Esophagus muscularis mucosa (tissue), 4 donors: ENCODE measurements around the gene DUSP10. TPM values are rescaled to one million over a fixed set of nuclear protein-coding genes. Genes with fewer than 3 reads are reported as not detected.

ENCODE experiments used
- DNase-seq: peaks from one replicate; pipeline ENCODE4 v3.0.0-alpha.2; 2017; ENCODE audit errors: extremely low spot score
- H3K27ac ChIP-seq, 4 donors: fragments of 200-600 bp; sonication (generic); replicated peaks in 1 of 4; 1 replicate in 3 of 4; 2 replicates in 1 of 4; pipeline ENCODE4 v1.5.1; 2016 to 2019; ENCODE audit warnings: mild to moderate bottlenecking in 1 of 4
- H3K27me3 ChIP-seq, 4 donors: fragments of 200-600 bp; sonication (generic); one replicate each; pipeline versions ENCODE4 v1.5.1 to v1.6.0; 2016 to 2019
- H3K36me3 ChIP-seq, 4 donors: fragments of 200-600 bp; sonication (generic); one replicate each; pipeline ENCODE4 v1.5.1; 2016 to 2019
- H3K4me1 ChIP-seq, 4 donors: fragments of 200-600 bp; sonication (generic); one replicate each; pipeline ENCODE4 v1.5.1; 2016 to 2019
- H3K4me3 ChIP-seq, 4 donors: fragments of 200-600 bp; sonication (generic); 1 replicate in 2 of 4; 2 replicates in 2 of 4; pipeline ENCODE4 v1.5.1; 2016 to 2019; ENCODE audit warnings: mild to moderate bottlenecking in 4 of 4, moderate library complexity in 1 of 4
- H3K9me3 ChIP-seq, 4 donors: fragments of 200-600 bp; sonication (generic); 1 replicate in 3 of 4; 2 replicates in 1 of 4; pipeline ENCODE4 v1.5.1; 2016 to 2019
- EP300 ChIP-seq: sonication (generic); formaldehyde crosslinking; IDR thresholded peaks from one replicate; pipeline ENCODE4 v1.6.1; 2017; ENCODE audit warnings: antibody characterized with exemption
- POLR2A ChIP-seq: fragments of 450-650 bp; IDR thresholded peaks from one replicate; pipeline ENCODE4 v1.6.1; 2017; ENCODE audit warnings: antibody characterized with exemption, moderate library complexity, mild to moderate bottlenecking, low read depth
- POLR2AphosphoS5 ChIP-seq, 2 donors: sonication (generic); formaldehyde crosslinking; IDR thresholded peaks; one replicate each; pipeline ENCODE4 v1.6.1; 2017; ENCODE audit warnings: antibody characterized with exemption in 2 of 2
- WGBS: methylation state at CpG from one replicate; pipeline ENCODE4 v1.1.5; 2018; 5-methylcytosine and 5-hydroxymethylcytosine counted together
- intact Hi-C: fragments of 100-400 bp; cut with DNase I; formaldehyde crosslinking; loops from one replicate; pipeline ENCODE4 v1.15.1; 2023
- total RNA-seq, 4 donors: library from RNA; depleted of rRNA; stranded (reverse); fragments of >200 nt; gene quantifications; one replicate each; pipeline versions ENCODE4 v1.1.0 to v1.2.1, GENCODE V29; 2016
- TF ChIP-seq, protein P1 (sequence below), 3 experiments: fragments of 200-600 bp in 2 of 3; fragments of 450-650 bp in 1 of 3; sonication (generic) in 2 of 3; IDR thresholded peaks; one replicate each; pipeline ENCODE4 v1.5.1; 2017 to 2019; ENCODE audit warnings: antibody characterized with exemption in 3 of 3, mild to moderate bottlenecking in 2 of 3, moderate library complexity in 1 of 3

DUSP10 gene
- total RNA-seq, 4 donors from 2014 or later = 5.5 to 13.1 (median 8.6) TPM

DNA sequence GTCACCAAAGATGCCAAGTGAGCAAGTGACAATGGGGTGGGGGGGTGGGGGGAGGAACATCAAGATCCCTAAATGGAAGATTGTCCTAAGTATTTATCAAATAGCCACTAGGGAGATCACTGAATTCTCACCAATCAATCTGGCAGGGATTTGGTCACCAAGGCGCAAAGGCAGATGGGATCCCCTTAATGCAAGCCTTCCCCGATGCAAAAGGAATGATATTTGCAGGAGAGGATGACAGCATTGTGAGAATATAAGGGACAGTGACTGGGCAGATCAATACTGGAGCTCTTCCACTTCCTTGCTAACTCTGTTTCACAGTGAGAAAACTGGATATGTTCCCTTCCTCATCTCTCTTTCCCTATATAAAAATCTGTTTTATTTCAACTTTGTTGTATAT is 40.9 kb downstream of the DUSP10 start:
- Histone ChIP-seq H3K4me1 (peaks cover 0 to 28% (median 26%) of the 10 kb centered on the region in 4 donors), H3K9me3 (no peaks in the 10 kb centered on the region), H3K27ac (no peak overlapping the region), H3K4me3 (no peak overlapping the region), H3K36me3 (peaks cover 0 to 19% (median 9%) of the 10 kb centered on the region in 4 donors), H3K27me3 (no peaks in the 10 kb centered on the region)
- no peak for DNase-seq
- TF ChIP-seq EP300 (no peak), POLR2A (no peak)
- TF ChIP-seq, protein P1, sequence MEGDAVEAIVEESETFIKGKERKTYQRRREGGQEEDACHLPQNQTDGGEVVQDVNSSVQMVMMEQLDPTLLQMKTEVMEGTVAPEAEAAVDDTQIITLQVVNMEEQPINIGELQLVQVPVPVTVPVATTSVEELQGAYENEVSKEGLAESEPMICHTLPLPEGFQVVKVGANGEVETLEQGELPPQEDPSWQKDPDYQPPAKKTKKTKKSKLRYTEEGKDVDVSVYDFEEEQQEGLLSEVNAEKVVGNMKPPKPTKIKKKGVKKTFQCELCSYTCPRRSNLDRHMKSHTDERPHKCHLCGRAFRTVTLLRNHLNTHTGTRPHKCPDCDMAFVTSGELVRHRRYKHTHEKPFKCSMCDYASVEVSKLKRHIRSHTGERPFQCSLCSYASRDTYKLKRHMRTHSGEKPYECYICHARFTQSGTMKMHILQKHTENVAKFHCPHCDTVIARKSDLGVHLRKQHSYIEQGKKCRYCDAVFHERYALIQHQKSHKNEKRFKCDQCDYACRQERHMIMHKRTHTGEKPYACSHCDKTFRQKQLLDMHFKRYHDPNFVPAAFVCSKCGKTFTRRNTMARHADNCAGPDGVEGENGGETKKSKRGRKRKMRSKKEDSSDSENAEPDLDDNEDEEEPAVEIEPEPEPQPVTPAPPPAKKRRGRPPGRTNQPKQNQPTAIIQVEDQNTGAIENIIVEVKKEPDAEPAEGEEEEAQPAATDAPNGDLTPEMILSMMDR (IDR thresholded peaks at IDR 0.05) = no peak
- 62% methylated on average over 2 of the region's 2 CpGs for WGBS
- intact Hi-C loops = no loop called here

DNA sequence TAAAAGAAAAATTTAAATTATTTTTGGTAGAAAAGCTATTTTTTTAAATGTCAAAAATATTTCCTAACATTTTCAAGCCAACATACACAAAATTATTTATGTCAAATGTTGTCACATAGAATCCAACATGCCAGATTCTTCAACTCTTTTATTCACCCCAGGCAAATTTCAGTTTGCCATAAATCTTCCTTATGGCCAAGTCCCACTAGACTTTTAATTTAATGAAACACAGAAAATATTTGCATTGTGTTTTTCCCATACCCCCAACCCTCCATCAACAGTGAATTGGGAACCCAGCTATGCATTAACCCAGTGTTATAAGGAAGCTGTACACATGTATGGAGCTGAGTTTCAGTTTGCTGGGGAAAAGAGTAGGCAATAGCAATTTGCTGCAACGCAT is 41.4 kb downstream of the DUSP10 start:
- Histone ChIP-seq H3K4me3 (no peak overlapping the region), H3K27me3 (no peaks in the 10 kb centered on the region), H3K27ac (no peak overlapping the region), H3K36me3 (peaks cover 0 to 15% (median 5%) of the 10 kb centered on the region in 4 donors), H3K4me1 (peaks cover 0 to 29% (median 27%) of the 10 kb centered on the region in 4 donors), H3K9me3 (no peaks in the 10 kb centered on the region)
- no peak for TF ChIP-seq POLR2A
- TF ChIP-seq, protein P1 (IDR thresholded peaks at IDR 0.05) = no peak
- no peak for TF ChIP-seq POLR2AphosphoS5 (IDR thresholded peaks at IDR 0.05)
- no peak for TF ChIP-seq EP300
- DNase-seq = no peak
- intact Hi-C loops = no loop called here
- 96% methylated on average over 1 of the region's 1 CpG for WGBS

DNA sequence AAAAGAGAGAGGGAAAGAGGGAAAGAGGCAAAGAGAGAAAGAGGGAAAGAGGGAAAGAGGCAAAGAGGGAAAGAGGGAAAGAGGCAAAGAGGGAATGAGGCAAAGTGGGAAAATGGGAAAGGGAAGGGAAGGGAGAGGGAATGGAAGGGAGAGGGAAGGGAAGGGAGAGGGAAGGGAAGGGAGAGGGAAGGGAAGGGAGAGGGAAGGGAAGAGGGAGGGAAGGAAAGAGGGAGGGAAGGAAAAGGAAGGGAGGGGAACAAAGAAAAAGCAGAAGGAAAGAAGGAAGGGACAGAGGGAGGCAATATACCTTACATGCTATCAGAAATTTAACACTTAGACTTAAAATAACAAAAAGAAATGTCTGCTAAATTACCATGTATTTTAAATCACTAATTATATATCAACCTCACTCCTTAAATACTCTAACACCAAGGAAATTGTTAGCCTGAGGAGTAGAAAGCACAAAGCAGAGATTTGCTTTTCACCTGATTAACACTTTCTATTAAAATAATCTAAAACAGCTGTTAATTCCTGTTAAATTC is 41.8 kb downstream of the DUSP10 start:
- no peaks in the 10 kb centered on the region for H3K9me3 ChIP-seq
- no peaks in the 10 kb centered on the region for H3K27me3 ChIP-seq
- TF ChIP-seq EP300 = no peak
- TF ChIP-seq POLR2A = no peak
- intact Hi-C loops = loop anchor here (10.0 kb wide), 1 partner anchor 145 kb away; no protein-coding TSS in a partner anchor
- DNase-seq = no peak
- peaks cover 0 to 29% (median 24%) of the 10 kb centered on the region in 4 donors for H3K4me1 ChIP-seq
- H3K36me3 ChIP-seq = peaks cover 0 to 11% (median 3%) of the 10 kb centered on the region in 4 donors
- H3K27ac ChIP-seq = no peak overlapping the region
- no peak overlapping the region for H3K4me3 ChIP-seq

DNA sequence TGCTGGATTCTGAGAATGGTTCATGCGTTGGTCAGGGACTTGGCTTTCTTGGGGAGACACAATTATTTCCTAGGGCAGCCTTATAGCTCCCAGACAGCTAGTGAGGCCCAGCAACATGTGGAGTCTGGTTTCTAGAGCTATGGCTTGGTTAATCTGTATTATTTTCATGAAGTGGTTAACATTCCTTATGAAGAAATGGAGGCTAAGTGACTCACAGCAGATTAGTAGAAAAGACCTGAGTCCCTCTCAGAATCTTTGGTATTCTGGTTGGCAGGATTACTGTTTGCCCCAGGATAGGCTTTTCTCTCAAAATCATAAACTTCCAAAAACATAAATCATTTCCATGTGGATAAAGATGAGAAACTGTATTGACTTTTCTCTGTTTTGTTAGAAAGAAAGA is 42.3 kb downstream of the DUSP10 start:
- H3K27ac ChIP-seq = no peak overlapping the region
- intact Hi-C loops = loop anchor here (10.0 kb wide), 1 partner anchor 145 kb away; no protein-coding TSS in a partner anchor
- no peak for DNase-seq
- WGBS = 94% methylated on average over 1 of the region's 1 CpG
- H3K36me3 ChIP-seq = peaks cover 0 to 11% (median 3%) of the 10 kb centered on the region in 4 donors
- TF ChIP-seq POLR2A = no peak
- TF ChIP-seq, protein P1 (IDR thresholded peaks at IDR 0.05) = no peak
- TF ChIP-seq EP300 = no peak
- TF ChIP-seq POLR2AphosphoS5 (IDR thresholded peaks at IDR 0.05) = no peak
- H3K4me3 ChIP-seq = no peak overlapping the region
- H3K4me1 ChIP-seq = peaks cover 0 to 25% (median 19%) of the 10 kb centered on the region in 4 donors
- H3K9me3 ChIP-seq = no peaks in the 10 kb centered on the region
- no peaks in the 10 kb centered on the region for H3K27me3 ChIP-seq

DNA sequence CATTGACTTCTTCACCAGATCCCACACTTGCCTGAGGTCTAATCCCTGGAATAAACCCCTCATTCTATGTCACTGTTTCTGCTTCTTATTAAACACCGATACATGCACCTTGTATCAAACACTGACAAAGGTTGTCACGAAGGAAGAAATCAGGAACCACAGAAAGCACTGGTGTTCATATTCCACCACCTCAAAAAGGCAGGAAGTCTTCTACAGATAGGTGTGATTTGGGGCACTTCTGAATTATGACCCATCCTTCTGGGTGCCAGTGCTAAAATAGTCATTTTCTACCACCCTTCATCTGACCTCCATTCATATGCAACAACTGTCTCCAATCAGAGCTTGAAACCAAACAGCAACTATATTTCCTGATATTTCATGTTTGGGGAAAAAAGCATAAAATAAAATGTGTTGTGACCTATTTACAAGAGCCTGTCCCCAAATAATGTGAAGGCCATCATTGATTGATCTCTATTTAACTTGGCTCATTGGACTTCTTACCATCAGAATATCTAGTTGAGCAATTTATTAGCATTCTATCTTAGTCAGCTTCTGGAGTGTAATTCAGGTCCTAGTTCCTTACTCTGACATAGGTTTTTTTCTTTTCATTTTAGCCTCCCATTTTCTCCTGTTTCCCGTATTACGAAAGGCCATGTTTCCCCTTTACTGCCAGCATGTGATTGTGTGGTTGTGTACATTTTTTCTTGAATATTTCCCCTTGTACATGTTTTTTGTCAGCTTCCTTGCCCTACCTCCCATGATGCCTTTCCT is 43.1 kb downstream of the DUSP10 start:
- Histone ChIP-seq H3K36me3 (peaks cover 0 to 11% (median 3%) of the 10 kb centered on the region in 4 donors), H3K27ac (no peak overlapping the region), H3K27me3 (no peaks in the 10 kb centered on the region), H3K4me3 (no peak overlapping the region), H3K9me3 (peaks cover 0 to 1% (median 0%) of the 10 kb centered on the region in 4 donors), H3K4me1 (peaks cover 0 to 17% (median 12%) of the 10 kb centered on the region in 4 donors)
- intact Hi-C loops = loop anchor here (10.0 kb wide), 1 partner anchor 144 kb away; no protein-coding TSS in a partner anchor
- no peak for DNase-seq
- 81% methylated on average over 4 of the region's 4 CpGs for WGBS
- no peak for TF ChIP-seq EP300
- no peak for TF ChIP-seq POLR2A
- TF ChIP-seq, protein P1 (IDR thresholded peaks at IDR 0.05) = no peak
- no peak for TF ChIP-seq POLR2AphosphoS5 (IDR thresholded peaks at IDR 0.05)
